ENCODE data around the gene PARP8. TPM values are rescaled to one million over a fixed set of nuclear protein-coding genes. Genes with fewer than 3 reads are reported as not detected.
"Not testable (repeated sequence)": the region's sequence is repeated elsewhere in the genome, so short reads cannot be mapped to it uniquely, and the experiment has no call there.

The PARP8 gene
- total RNA-seq, 2 experiments from 2014 or later: 181 to 200 TPM

DNA sequence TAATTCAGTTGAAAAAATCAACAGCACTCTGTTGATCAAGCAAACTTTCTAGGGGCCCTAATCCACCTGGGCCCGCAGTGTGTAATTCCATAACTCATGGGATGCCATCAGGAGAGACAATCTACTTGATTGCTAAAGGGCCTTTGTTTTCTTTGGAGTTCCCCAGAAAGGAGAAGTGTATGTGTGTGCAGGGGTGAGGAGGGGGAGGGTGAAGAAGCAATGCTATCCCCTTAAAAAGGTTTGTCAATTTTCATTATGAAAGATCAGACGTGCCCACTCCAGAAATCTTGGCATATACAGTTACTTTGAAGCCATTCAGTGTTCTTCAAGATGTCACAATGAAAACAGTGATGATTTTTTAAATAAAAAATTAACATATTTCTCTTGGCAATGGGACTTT is 6.2 kb downstream of the PARP8 start:
- H3K36me3 ChIP-seq (ENCODE audit: insufficient read depth, low read length): peaks cover 27% of the 10 kb centered on the region
- H3K27ac ChIP-seq (ENCODE audit: low read depth in 1 of 2, low read length in 2 of 2): no peak overlapping the region
- TF ChIP-seq, protein P1, sequence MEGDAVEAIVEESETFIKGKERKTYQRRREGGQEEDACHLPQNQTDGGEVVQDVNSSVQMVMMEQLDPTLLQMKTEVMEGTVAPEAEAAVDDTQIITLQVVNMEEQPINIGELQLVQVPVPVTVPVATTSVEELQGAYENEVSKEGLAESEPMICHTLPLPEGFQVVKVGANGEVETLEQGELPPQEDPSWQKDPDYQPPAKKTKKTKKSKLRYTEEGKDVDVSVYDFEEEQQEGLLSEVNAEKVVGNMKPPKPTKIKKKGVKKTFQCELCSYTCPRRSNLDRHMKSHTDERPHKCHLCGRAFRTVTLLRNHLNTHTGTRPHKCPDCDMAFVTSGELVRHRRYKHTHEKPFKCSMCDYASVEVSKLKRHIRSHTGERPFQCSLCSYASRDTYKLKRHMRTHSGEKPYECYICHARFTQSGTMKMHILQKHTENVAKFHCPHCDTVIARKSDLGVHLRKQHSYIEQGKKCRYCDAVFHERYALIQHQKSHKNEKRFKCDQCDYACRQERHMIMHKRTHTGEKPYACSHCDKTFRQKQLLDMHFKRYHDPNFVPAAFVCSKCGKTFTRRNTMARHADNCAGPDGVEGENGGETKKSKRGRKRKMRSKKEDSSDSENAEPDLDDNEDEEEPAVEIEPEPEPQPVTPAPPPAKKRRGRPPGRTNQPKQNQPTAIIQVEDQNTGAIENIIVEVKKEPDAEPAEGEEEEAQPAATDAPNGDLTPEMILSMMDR (IDR thresholded peaks at IDR 0.05): no peak
- ATAC-seq (ENCODE audit: poor library complexity): no peak
- ChIA-PET CTCF (no interaction called here), POLR2A (no interaction called here)
- no peaks in the 10 kb centered on the region for H3K27me3 ChIP-seq (ENCODE audit: control insufficient read depth in 1 of 2, insufficient read depth in 2 of 2, low read length in 2 of 2)
- Mint-ChIP-seq H3K4me3 (peak overlapping the region; percentile 60), H3K27ac (peak overlapping the region; percentile 60), H3K4me1 (ENCODE audit: low read depth) (peaks cover 84% of the 10 kb centered on the region), H3K36me3 (ENCODE audit: low read depth) (peaks cover 66% of the 10 kb centered on the region), H3K9me3 (no peaks in the 10 kb centered on the region), H3K27me3 (no peaks in the 10 kb centered on the region)
- DNase-seq: peak in 1 of 14 experiments; percentile 28
- H3K4me1 ChIP-seq (ENCODE audit: insufficient read depth, low read length): peaks cover 37% of the 10 kb centered on the region
- H3K4me3 ChIP-seq (ENCODE audit: low read length): no peak overlapping the region
- intact Hi-C loops (cut with DNase I, micrococcal nuclease): no loop called here
- H3K9me3 ChIP-seq (ENCODE audit: control insufficient read depth in 1 of 2, insufficient read depth in 1 of 2, low read length in 2 of 2): peaks cover 0 to 4% of the 10 kb centered on the region in 2 experiments

DNA sequence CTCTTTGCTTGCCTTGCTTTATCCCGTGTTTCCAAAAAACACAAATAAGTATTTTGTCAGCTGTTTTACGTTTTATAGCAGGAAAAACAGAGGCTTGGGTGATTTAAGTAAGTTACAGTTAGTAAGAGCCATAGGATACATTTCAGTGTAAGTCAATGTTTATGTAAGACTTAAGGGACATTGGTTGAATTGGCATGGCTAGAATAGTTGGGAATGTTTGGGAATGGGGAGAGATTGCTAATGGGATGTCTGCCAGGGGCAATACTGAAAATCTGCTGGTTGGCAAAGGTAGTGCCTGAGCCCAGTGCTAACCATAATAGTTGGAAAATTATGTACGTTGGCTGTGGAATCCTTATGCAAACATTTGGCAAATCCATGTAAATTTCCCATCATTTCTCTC is 7.0 kb downstream of the PARP8 start:
- peaks cover 27% of the 10 kb centered on the region for H3K36me3 ChIP-seq (ENCODE audit: insufficient read depth, low read length)
- H3K27me3 Mint-ChIP-seq; H3K9me3 ChIP-seq (ENCODE audit: control insufficient read depth in 1 of 2, insufficient read depth in 1 of 2, low read length in 2 of 2); DNase-seq; H3K9me3 Mint-ChIP-seq; H3K4me3 Mint-ChIP-seq; intact Hi-C loops (cut with DNase I, micrococcal nuclease); H3K4me3 ChIP-seq (ENCODE audit: low read length); ATAC-seq (ENCODE audit: poor library complexity); H3K27me3 ChIP-seq (ENCODE audit: control insufficient read depth in 1 of 2, insufficient read depth in 2 of 2, low read length in 2 of 2); H3K27ac ChIP-seq (ENCODE audit: low read depth in 1 of 2, low read length in 2 of 2): not testable (repeated sequence)
- POLR2A ChIA-PET: interaction anchor here (0.7 to 0.9 kb wide), 2 partner anchors 70 to 99 kb away, joined by 3 read pairs; no protein-coding TSS in a partner anchor
- peaks cover 82% of the 10 kb centered on the region for H3K4me1 Mint-ChIP-seq (ENCODE audit: low read depth)
- H3K4me1 ChIP-seq (ENCODE audit: insufficient read depth, low read length): peaks cover 37% of the 10 kb centered on the region
- CTCF ChIA-PET: interaction anchor here (1.4 kb wide), 1 partner anchor 38 kb away, joined by 3 read pairs; no protein-coding TSS in a partner anchor
- H3K27ac Mint-ChIP-seq: peak overlapping the region; percentile 10
- H3K36me3 Mint-ChIP-seq (ENCODE audit: low read depth): peaks cover 58% of the 10 kb centered on the region

DNA sequence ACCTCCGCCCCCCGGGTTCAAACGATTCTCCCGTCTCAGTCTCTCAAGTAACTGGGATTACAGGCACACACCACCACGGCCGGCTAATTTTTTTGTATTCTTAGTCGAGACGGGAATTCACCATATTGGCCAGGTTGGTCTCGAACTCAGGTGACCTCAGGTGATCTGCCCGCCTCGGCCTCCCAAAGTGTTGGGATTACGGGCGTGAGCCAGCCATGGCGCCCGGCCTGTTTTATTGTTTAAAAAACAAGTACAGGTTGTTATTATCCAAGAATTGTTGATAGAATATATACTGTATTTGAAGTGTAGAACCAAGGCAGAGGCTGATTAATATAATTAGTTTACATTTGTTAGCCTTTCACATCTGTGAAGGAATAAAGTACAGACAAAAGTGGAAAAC is 8.9 kb downstream of the PARP8 start:
- peaks cover 85% of the 10 kb centered on the region for H3K4me1 Mint-ChIP-seq (ENCODE audit: low read depth)
- CTCF ChIA-PET: no interaction called here
- no peaks in the 10 kb centered on the region for H3K27me3 Mint-ChIP-seq
- H3K4me3 Mint-ChIP-seq: peak overlapping the region; percentile 8
- Histone ChIP-seq H3K4me1 (ENCODE audit: insufficient read depth, low read length) (peaks cover 46% of the 10 kb centered on the region), H3K27ac (ENCODE audit: low read depth in 1 of 2, low read length in 2 of 2) (no peak overlapping the region), H3K9me3 (ENCODE audit: control insufficient read depth in 1 of 2, insufficient read depth in 1 of 2, low read length in 2 of 2) (peaks cover 0 to 4% of the 10 kb centered on the region in 2 experiments), H3K27me3 (ENCODE audit: control insufficient read depth in 1 of 2, insufficient read depth in 2 of 2, low read length in 2 of 2) (no peaks in the 10 kb centered on the region), H3K4me3 (ENCODE audit: low read length) (no peak overlapping the region), H3K36me3 (ENCODE audit: insufficient read depth, low read length) (peaks cover 27% of the 10 kb centered on the region)
- H3K9me3 Mint-ChIP-seq: no peaks in the 10 kb centered on the region
- H3K27ac Mint-ChIP-seq: no peak overlapping the region
- no peak for DNase-seq
- TF ChIP-seq, protein P1 (IDR thresholded peaks at IDR 0.05): no peak
- intact Hi-C loops (cut with DNase I, micrococcal nuclease): no loop called here
- POLR2A ChIA-PET: no interaction called here
- H3K36me3 Mint-ChIP-seq (ENCODE audit: low read depth): peaks cover 62% of the 10 kb centered on the region
- ATAC-seq (ENCODE audit: poor library complexity): no peak

DNA sequence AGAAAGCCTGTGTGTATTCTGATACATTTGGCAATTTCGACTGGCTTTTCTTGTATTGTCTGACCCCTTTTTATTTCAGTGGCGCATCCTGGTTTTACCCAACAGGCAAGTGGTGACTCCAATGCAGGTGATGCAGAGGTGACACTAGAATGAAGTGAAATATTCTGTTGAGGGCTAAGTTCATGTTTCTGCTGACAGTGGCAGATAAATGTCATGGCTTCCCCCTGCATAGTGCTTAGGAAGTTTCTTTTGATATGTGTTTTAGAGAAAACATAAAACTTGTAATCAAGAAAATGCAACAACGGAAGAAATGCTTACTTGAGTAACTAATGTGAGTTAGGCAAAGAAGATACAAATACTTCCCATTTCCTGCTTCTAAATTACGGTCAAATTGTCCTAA is 13.1 kb downstream of the PARP8 start:
- H3K4me3 ChIP-seq (ENCODE audit: low read length); H3K27me3 ChIP-seq (ENCODE audit: control insufficient read depth in 1 of 2, insufficient read depth in 2 of 2, low read length in 2 of 2); ATAC-seq (ENCODE audit: poor library complexity); CTCF ChIA-PET; H3K36me3 ChIP-seq (ENCODE audit: insufficient read depth, low read length); POLR2A ChIA-PET; H3K27me3 Mint-ChIP-seq; intact Hi-C loops (cut with DNase I, micrococcal nuclease); H3K9me3 Mint-ChIP-seq; H3K27ac ChIP-seq (ENCODE audit: low read depth in 1 of 2, low read length in 2 of 2); H3K9me3 ChIP-seq (ENCODE audit: control insufficient read depth in 1 of 2, insufficient read depth in 1 of 2, low read length in 2 of 2); DNase-seq: not testable (repeated sequence)
- peak overlapping the region; percentile 58 for H3K4me3 Mint-ChIP-seq
- H3K4me1 ChIP-seq (ENCODE audit: insufficient read depth, low read length): peaks cover 17% of the 10 kb centered on the region
- H3K4me1 Mint-ChIP-seq (ENCODE audit: low read depth): peaks cover 85% of the 10 kb centered on the region
- H3K36me3 Mint-ChIP-seq (ENCODE audit: low read depth): peaks cover 50% of the 10 kb centered on the region
- peak overlapping the region; percentile 59 for H3K27ac Mint-ChIP-seq

Measured in CD4-positive, alpha-beta T cell (primary cell).